Kidney tubule cell (primary cell): ENCODE measurements around the gene GRK2.
"Not testable (repeated sequence)": the region's sequence is repeated elsewhere in the genome, so short reads cannot be mapped to it uniquely, and the experiment has no call there.

Source experiments
- DNase-seq: peaks from one replicate; pipeline ENCODE4 v3.0.0-alpha.2; 2018; ENCODE audit warnings: low spot score

Gene GRK2

DNA sequence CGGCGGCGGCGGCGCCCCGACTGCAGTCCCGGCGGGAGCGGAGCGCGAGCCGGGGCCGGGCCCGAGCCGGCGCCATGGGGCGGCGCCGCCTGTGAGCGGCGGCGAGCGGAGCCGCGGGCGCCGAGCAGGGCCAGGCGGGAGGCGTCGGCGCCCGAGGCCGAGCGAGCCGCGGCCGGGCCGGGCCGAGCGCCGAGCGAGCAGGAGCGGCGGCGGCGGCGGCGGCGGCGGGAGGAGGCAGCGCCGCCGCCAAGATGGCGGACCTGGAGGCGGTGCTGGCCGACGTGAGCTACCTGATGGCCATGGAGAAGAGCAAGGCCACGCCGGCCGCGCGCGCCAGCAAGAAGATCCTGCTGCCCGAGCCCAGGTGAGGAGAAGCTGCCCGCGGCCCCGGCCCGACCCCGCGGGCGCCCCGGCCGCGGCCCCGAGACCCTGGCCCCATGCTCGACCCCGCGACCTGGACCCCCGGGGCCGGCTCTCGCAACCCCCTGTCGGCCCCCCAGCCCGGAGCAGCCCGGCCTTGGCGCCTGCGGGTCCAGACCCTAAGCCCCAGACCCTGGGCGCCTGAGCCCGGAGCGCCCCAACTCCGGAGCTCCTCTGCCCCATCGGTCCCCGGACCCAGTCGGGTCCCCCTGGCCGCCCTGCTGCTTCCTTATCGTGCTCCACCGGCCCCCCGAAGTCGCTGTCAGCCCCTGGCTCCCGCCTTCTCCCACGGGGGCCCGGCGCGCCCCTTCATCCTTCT, at the start of gene GRK2:
Gene GRK2, plus strand, starts transcription at position 25 of the 739 bp plus-strand sequence. Its CDS starts 227 bp downstream, at position 252.
- peak; percentile 65 for DNase-seq

DNA sequence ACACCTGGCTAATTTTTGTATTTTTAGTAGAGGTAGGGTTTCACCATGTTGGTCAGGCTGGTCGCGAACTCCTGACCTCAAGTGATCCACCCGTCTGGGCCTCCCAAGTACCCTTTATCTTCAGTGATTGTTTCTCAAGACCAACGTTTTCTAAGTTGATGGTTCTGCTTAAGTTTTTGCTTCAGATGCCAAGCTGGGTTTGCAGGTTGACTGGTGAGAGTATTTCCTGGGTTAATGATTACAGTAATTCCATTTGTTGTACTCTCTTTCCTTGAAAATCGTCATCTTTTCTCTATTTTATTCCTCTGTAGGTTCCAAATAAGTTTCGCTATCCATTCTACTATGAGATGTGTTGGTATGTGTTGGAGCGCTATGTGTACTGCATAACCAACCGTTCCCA, 38.5 kb upstream of the GRK2 start:
- peak; percentile 37 for DNase-seq

DNA sequence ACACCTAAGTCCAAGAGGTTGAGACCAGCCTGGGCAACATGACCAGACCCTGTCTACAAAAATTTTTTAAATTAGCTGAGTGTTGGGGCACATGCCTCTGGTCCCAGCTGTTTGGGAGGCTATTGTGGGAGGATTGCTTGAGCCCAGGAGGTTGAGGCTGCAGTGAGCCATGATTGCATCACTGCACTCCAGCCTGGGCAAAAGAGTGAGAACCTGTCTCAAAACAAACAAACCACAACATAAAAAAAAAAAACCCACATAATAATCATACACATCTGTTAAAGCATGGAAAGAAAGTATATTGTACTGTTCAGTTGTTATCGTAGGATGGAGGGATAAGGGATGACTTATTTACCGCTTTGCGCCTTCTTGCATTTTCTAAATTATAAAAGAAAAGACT, 35.9 kb upstream of the GRK2 start:
- DNase-seq = no peak

DNA sequence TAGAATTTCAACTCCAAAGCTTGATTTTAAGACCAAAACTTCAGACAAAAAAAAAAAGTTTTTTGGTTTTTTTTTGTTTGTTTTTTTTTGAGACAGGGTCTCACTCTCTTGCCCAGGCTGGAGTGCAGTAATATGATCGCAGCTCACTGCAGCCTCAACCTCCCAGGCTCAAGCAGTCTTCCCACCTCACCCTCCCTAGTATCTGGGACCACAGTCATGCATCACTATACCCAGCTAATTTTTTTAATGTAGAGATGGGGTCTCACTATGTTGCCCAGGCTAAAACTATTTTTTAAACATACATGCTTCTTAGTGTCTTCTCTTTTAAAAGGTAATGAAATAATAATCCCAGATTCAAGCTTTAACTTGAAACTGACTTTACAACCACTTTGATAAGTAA, 35.4 kb upstream of the GRK2 start:
- DNase-seq = no peak

DNA sequence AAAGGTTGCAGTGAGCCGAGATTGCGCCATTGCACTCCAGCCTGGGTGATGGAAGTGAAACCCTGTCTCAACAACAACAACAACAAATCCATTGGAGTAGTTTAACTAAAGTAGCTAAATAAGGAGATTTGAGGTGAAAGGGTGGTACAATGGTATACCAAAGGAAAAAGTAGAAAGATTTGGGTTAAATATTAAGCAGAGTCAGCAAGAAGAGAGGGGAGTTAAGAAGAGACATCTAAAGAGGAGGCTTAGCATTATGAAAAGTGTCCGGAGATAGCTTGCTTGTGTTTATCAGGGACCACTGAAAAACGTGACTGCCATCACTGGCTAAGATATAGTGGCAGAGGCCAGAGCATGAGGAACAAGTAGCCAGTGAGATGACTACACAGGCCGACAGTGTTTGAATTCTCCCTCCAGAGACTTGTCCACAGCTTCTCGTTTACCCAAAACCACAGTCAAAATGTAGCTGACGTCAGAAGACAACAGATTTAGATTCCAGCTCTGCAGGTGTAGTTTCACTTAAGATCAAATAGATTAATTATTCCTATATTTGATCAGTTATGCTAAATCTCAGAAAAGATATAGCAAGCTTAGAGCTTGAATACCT, 32.6 kb upstream of the GRK2 start:
- no peak for DNase-seq

DNA sequence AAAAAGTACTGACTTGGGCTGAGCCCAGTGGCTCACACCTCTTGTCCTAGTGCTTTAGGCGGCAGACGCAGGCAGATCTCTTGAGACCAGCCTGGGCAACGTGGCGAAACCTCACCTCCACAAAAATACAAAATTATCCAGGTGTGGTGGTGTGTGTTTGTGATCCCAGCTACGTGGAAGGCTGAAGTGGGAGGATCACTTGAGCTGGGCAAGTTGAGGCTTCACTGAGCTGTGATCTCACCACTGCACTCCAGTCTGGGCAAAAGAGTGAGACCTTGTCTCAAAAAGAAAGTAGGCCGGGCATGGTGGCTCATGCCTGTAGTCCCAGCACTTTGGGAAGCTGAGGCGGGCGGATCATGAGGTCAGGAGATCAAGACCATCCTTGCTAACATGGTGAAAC, 31.7 kb upstream of the GRK2 start:
- DNase-seq = not testable (repeated sequence)

DNA sequence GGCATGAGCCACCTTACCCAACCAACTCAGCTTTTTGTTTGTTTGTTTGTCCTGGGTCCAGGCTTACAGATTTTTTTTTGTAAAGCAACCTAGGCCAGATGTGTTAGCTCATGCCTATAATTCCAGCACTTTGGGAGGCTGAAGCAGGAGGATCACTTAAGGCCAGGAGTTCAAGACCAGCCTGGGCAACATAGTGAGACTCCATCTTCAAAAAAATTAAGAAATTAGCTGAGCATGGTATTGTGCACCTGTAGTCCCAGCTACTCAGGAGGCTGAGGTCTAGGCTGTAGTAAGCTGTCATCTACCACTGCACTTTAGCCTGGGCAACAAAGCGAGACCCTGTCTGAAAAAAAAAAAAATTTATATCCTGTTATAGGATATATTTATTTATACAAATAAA, 28.7 kb upstream of the GRK2 start:
- DNase-seq = no peak

DNA sequence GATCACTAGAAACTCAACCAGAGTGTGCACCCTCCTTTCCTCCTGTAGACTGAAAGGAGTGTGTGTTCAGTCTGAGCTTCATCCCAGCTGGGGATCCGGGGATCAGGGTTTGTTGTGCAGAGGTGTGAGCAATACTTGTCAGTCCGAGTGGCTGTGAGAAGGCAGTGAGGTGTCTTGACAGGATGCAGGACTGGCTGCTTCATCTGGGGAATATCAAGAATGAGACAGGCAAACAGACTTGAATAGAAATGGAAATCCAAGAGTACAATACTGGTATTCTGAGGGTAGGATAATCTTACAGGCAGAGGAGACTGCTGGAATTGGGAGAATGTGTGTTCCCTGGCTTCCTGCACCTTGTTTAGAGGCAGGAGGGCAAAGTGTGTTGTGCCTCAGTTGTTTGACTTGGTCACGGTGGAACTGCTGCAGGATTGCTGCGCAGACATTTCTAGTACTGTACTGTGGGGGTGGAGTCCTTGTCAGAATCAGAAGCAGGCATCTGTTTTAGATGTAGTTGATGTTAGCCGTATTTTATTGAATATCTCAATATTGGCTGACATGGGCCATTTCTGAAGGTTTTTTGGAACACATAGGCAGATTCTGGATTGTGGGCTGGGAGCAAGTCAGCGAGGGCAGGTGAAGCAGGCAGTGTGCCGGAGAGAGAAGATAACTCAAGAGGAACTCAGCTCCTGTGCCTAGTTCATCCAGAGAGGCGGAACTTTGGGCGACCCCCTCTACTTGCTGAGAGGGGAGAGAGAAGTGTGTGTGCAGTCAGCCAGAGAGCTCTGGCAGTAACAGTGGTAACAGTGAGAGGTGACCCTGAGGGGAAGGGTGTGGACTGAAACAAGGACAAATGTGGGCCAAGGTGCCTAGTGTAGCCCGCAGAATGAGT, 27.1 kb upstream of the GRK2 start:
- peak; percentile 53 for DNase-seq

DNA sequence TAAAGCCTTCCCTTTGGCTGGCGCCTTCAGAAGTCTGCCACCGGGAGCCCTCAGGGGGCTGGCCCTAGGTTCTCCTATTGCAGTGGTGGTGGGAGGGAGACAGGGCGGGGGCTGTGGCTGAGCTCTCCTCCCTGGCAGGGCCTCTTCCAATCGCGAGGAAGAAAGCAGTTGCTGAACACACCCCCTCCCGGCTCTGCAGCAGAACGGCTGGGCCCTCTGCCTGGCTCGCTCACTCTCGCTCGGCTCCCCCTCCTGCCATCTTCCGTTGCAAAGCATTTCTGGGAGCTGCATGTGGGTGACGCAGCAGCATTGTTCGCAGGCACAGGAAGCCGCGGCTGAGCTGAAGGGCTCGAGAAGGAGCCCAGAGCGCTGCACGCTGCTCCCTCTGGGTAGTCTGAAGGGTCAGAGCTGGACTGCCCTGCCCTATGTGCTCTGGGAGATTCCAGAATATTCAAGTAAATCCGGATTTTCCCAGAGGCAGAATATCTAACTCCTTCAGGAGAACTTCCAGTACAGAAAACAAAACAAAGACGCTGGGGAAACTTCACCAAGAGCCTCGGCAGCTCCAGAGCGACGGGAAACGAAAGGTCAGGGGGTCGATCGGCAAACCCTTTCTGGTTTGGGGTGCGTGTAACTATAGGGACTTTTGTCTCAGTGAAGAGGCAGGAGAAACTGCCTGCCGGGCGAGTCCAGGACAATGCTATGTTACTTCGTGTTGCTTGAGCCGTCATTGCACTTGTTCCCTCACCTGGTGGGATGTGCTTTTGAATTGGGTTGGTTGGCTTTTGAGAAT, 26.3 kb upstream of the GRK2 start:
- peak; percentile 99 for DNase-seq

DNA sequence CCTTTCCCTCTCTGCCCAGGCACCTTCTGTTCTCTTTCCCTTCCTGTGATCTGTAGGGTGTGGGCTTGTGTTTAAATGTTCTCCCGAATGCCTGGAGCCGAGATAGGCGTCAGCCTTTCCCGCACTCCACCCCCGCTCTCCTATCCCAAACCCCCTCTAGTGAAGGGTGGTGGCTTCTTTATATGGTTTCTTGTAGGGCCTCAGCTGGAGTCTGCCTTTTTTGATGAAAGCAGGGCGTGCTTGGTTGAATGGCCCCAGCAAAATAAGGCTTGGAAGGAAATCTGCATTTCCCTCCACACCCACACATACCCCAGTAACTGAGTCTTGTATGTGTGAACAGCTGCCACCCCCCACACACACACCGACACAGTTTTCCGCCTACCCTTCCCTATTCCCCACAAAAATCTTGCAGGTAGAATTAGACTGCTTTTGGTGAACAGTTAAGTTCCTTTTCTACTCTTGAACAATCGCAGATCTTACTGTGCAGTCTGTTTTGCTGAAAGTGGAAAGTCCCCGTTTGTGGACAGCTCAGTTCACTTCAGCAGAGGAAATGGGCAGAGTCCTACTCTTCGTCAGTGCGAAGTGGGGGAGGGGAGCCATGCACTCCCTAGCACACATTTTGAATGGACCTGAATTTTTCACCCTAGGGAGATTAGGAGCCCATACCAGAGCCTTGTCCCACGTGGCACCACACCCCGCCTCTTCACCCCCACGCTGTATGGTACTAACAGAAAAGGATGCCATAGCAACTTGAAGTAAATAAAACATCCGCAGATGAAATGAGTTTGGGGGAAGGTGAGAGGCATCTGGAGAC, 25.5 kb upstream of the GRK2 start:
- peak; percentile 87 for DNase-seq

DNA sequence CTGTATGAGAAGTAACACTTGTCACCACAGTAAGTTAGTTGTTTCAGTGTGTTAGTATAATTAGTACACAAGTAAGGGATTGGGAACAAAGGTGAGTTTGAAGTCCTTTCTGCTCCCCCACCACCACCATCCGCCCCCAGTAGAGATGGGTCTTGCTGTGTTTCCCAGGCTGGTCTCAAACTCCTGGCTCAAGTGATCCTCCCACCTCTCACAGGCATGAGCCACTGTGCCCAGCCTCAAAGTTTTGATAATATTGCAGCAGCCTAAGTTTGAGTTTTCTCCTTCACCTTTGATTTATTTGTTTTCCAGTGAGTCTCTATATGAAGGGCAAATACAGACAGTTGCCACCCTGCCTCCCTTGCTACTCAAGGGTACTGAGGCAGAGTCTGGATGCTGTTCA, 23.7 kb upstream of the GRK2 start:
- DNase-seq = no peak

DNA sequence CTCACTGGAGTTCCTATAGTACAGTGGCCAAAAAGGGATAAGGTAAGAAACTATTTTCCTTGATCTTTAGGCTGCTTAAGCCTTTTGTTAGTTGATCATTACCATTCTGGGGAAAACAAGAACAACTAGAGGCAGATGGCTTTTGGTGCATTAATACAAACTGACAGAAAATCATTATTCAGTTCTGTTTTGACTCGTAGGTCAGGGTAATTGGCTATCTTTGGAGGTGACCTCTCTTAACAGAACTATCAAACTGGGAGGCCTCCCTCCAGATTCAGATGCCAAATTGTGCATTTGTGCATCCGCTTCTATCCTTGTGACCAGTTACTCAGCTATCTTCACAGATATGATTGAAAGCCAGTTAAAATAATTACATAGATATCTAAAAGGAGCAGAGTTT, 23.2 kb upstream of the GRK2 start:
- no peak for DNase-seq

DNA sequence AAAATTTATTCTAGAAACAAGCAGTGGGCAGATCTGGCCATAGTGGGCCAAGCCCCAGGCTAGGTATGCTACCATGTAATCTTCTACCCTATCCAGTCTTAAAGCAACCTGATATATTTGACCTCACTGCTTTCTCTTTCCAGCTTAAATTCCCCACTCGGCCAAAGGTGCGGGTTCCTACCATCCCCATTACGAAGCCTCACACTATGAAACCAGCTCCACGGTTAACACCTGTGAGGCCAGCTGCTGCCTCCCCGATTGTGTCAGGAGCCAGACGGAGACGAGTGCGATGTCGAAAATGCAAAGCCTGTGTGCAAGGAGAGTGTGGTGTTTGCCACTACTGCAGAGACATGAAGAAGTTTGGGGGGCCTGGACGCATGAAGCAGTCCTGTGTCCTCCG, 21.2 kb upstream of the GRK2 start:
- no peak for DNase-seq

DNA sequence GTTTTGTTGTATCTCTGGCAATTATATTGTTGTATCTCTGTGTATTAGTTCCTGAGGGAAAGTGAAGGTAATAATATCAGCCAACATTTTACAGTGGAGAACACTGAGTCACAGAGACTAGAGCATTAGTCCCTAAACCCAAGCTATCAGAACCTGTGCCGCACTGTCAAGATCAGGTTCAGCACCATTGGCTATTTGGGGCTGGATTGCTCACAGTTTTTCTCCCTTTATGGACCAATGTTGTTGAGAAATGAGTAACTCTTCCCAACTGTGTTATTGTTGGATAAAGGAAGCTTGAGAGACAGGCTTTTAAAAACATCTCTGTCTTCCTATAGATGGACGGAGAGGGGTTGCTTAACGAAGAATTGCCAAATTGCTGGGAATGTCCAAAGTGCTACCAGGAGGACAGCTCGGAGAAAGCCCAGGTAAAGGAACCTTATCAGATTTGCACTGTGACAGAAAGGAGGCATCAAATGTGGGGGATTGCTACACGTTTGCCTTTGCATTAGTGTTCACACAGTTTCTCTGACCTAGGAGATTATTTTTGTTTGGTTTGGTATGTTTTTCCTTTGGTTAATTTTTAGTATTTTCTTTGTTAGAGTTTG, 18.2 kb upstream of the GRK2 start:
- DNase-seq = no peak

DNA sequence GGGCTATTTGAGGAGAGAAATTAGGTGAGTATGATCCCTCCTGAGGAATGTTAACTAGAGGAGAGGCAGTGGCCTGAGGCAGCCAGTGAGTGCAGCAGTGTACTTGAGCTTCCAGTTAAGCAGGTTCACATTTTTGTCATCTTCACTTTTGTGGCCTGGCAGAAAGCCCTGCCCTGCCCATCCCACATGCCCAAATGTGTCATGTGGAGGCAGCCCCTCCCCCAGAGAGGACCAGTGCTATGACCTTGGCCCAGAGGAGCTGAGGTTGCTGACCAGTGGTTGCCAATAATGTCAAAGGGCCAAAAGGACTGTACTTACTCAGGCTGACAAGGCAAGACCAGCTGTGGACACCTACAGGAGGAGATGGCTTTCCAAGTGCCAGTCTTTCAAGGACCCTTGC, 17.6 kb upstream of the GRK2 start:
- peak; percentile 82 for DNase-seq

DNA sequence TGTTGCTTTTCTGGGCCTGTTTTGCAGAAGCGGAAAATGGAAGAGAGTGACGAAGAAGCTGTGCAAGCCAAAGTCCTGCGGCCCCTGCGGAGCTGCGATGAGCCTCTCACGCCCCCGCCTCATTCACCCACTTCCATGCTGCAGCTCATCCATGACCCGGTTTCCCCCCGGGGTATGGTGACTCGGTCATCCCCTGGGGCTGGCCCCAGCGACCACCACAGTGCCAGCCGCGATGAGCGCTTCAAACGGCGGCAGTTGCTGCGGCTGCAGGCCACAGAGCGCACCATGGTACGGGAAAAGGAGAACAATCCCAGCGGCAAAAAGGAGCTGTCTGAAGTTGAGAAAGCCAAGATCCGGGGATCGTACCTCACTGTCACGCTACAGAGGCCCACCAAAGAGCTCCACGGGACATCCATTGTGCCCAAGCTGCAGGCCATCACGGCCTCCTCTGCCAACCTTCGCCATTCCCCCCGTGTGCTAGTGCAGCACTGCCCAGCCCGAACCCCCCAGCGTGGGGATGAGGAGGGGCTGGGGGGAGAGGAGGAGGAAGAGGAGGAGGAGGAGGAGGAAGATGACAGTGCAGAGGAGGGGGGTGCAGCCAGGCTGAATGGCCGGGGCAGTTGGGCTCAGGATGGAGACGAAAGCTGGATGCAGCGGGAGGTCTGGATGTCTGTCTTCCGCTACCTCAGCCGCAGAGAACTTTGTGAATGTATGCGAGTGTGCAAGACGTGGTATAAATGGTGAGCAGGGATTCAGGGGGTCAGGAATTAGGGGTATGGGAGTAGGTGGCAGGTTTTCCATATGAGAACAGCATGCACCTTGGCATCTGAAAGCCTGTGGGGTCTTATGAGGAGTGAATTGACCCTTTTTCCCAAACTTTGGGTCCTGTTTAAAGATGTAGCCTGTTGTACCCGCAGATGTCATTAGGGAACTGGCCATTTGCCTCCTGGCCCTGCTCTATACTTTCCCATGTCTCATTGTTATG, 15.9 kb upstream of the GRK2 start:
- no peak for DNase-seq

DNA sequence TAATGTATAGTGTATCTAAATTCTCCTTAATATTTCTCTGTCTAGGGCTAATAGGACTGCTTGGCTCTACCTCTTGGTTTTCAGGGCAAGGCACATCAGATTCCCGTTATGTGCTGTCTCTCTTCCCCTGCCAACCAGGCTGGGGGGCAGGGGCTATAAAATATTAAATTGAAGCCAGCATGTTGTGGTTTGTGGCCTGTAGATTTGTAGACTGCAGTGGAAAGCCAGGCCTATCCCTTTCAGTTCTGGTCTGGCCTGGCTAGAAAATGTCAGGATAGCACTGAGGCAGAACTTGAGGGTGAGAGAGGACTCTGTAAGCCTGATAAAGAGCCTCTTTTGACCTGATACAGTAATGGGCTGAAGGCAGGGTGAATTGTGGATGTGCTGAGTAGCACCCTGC, 14.4 kb upstream of the GRK2 start:
- no peak for DNase-seq

DNA sequence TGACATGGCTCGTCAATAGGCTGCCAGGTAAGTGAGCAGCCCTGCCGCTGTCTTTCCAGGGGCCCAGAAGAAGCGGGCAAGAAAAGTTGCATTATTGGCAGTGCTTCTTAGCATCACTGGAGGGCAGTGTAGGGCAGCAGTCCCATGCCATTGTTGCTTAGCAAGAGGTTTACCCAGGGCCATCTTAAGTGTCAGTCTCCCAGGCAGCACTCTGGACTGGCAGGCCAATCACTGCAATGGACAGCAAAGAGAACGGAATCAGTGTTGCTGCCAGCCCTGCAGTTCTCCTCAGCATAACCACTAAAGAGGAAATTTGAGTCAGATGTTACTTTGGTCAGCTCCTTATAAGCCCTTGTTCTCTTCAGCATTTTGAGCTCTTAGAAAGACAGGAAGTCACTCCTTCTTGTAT, 13.4 kb upstream of the GRK2 start:
- peak; percentile 44 for DNase-seq

DNA sequence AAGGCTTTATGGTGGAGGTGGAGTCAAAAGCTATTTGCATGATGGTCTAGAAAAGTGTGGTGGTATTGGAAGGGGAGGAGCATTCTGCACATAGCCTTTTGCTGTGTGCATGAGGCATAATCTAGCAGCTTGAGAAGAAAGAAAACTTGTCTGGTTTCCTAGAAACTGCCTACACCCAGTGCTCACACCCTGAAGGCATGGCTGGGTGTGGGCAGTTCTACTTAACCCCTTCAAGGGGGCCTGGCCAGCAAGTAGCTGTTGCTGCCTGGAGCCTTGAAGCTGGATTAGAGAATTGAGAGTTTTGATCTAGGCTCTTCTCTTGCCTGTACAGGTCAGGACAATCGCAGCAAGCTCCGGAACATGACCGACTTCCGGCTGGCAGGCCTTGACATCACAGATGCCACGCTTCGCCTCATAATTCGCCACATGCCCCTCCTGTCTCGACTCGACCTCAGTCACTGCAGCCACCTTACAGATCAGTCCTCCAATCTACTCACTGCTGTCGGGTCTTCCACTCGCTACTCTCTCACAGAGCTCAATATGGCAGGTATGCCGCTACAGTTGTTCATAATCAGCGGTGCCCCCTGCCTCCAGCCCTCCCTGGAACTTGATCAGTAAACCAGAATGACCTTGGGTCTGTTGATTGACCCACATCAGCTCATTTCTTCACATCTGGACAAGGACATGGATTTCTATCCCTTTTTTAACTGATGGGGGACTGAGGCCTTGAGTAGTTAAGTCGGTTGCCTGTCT, 12.2 kb upstream of the GRK2 start:
- no peak for DNase-seq
